ENCODE measurements around the gene LIMCH1.

GRCh38 chr4:41538017-41538733, at the start of gene LIMCH1:
- TF ChIP-seq MAX (IDR thresholded peaks at IDR 0.05; ENCODE audit: low read depth, low read length) (no peak), CTCF (IDR thresholded peaks at IDR 0.05; ENCODE audit: low read depth, low read length) (no peak), POLR2A (IDR thresholded peaks at IDR 0.05; ENCODE audit: extremely low read depth, insufficient read length) (no peak), MYC (IDR thresholded peaks at IDR 0.05; ENCODE audit: low read depth, low read length) (no peak)

Measured in NB4 (cell line).